Lung (tissue), 12 donors: ENCODE results near the gene HAUS1. TPM values are rescaled to one million over a fixed set of nuclear protein-coding genes. Genes with fewer than 3 reads are reported as not detected.

Source experiments
- ATAC-seq: fragments of 200-7000 bp; cut with Tn5 transposase; one replicate; pipeline ENCODE4 v1.9.1; 2020; ENCODE audit warnings: moderate number of reproducible peaks; ENCODE audit not compliant: insufficient read depth, low FRiP score
- DNase-seq, 3 donors: peaks; one replicate each; pipeline ENCODE4 v3.0.0-alpha.2; 2013 to 2017
- H3K27ac ChIP-seq, 2 donors: one replicate each; pipeline ENCODE4 v1.5.1; 2013; ENCODE audit warnings: mild to moderate bottlenecking in 2 of 2, moderate library complexity in 2 of 2, control low read depth in 1 of 2, inconsistent platforms in 1 of 2, low read depth in 1 of 2, low read length in 1 of 2
- H3K27me3 ChIP-seq, 3 donors: one replicate each; pipeline ENCODE4 v1.5.1; 2013; ENCODE audit warnings: low read length in 2 of 3; ENCODE audit not compliant: control insufficient read depth in 3 of 3, insufficient read depth in 3 of 3
- H3K36me3 ChIP-seq, 4 donors: one replicate each; pipeline ENCODE4 v1.5.1; 2013; ENCODE audit warnings: low read length in 4 of 4, mild to moderate bottlenecking in 1 of 4, moderate library complexity in 1 of 4; ENCODE audit not compliant: control insufficient read depth in 4 of 4, insufficient read depth in 4 of 4
- H3K4me1 ChIP-seq, 5 donors: one replicate each; pipeline ENCODE4 v1.5.1; 2013; ENCODE audit warnings: low read length in 5 of 5, mild to moderate bottlenecking in 2 of 5, moderate library complexity in 1 of 5; ENCODE audit not compliant: control insufficient read depth in 5 of 5, insufficient read depth in 5 of 5
- H3K4me3 ChIP-seq: one replicate; pipeline ENCODE4 v1.5.1; 2013; ENCODE audit warnings: mild to moderate bottlenecking, control low read depth, moderate library complexity
- H3K9ac ChIP-seq, 2 donors: one replicate each; pipeline ENCODE4 v1.5.1; 2013; ENCODE audit warnings: low read length in 2 of 2, control low read depth in 1 of 2; ENCODE audit not compliant: insufficient read depth in 1 of 2
- H3K9me3 ChIP-seq, 4 donors: one replicate each; pipeline ENCODE4 v1.5.1; 2013; ENCODE audit warnings: low read length in 3 of 4, mild to moderate bottlenecking in 1 of 4, moderate library complexity in 1 of 4; ENCODE audit not compliant: control insufficient read depth in 4 of 4, insufficient read depth in 3 of 4
- CTCF ChIP-seq: IDR thresholded peaks from 2 replicates; pipeline ENCODE4 v1.5.1; 2012; ENCODE audit warnings: mild to moderate bottlenecking; ENCODE audit errors: control extremely low read depth, extremely low read depth
- WGBS, 2 donors: extraction: QIAGEN DNeasy Blood & Tissue Kit; methylation state at CpG; one replicate each; pipeline ENCODE4 v1.1.7; 2013; 5-methylcytosine and 5-hydroxymethylcytosine counted together
- polyA plus RNA-seq, 2 donors: library from polyadenylated mRNA; stranded (reverse); fragments of 200-250 nt; gene quantifications; one replicate each; pipeline ENCODE4 v1.2.1, GENCODE V29; 2013
- total RNA-seq, 2 donors: library from RNA; depleted of rRNA in 1 of 2; stranded (reverse); fragments of >200 nt in 1 of 2; gene quantifications; one replicate each; pipeline ENCODE4 v1.2.1, GENCODE V29; 2014 to 2021
- donor health status: control.
- donor health status: control.
- donor health status: Bipolar disorder and iron deficiency.
- donor health status: healthy.
- donor health status: DM: yes; HTN: yes; CAD: no.

The HAUS1 gene
- total and polyA plus RNA-seq, 4 donors: 16.8 to 27.7 (median 20.4) TPM

GRCh38 chr18:46098616-46098933 is 5.6 kb upstream of the HAUS1 start:
- ATAC-seq (no peak), DNase-seq (no peak)
- Histone ChIP-seq H3K27ac (peak overlapping the region; percentile 67 to 75), H3K36me3 (peaks cover 0 to 13% (median 6%) of the 10 kb centered on the region in 4 donors), H3K4me3 (no peak overlapping the region), H3K4me1 (peaks cover 0 to 17% (median 0%) of the 10 kb centered on the region in 5 donors), H3K27me3 (no peaks in the 10 kb centered on the region), H3K9ac (no peak overlapping the region), H3K9me3 (no peaks in the 10 kb centered on the region)
- 21 to 28% methylated on average over 16 of the region's 16 CpGs for WGBS, 2 donors
- TF ChIP-seq CTCF: no peak

GRCh38 chr18:46099463-46099862 is 4.7 kb upstream of the HAUS1 start:
- TF ChIP-seq CTCF: no peak
- ATAC-seq (no peak), DNase-seq (no peak)
- Histone ChIP-seq H3K4me3 (no peak overlapping the region), H3K27ac (no peak overlapping the region), H3K27me3 (no peaks in the 10 kb centered on the region), H3K4me1 (peaks cover 0 to 21% (median 0%) of the 10 kb centered on the region in 5 donors), H3K9me3 (no peaks in the 10 kb centered on the region), H3K36me3 (peaks cover 0 to 11% (median 2%) of the 10 kb centered on the region in 4 donors), H3K9ac (no peak overlapping the region)
- WGBS, 2 donors: 94 to 99% methylated on average over 8 of the region's 8 CpGs

GRCh38 chr18:46109386-46109785 is 5.2 kb downstream of the HAUS1 start:
- WGBS, 2 donors: 94 to 95% methylated on average over 5 of the region's 5 CpGs
- Histone ChIP-seq H3K9me3 (no peaks in the 10 kb centered on the region), H3K9ac (no peak overlapping the region), H3K4me1 (peaks cover 0 to 6% (median 4%) of the 10 kb centered on the region in 5 donors), H3K27me3 (no peaks in the 10 kb centered on the region), H3K27ac (no peak overlapping the region), H3K36me3 (peaks cover 2 to 8% (median 4%) of the 10 kb centered on the region in 4 donors), H3K4me3 (no peak overlapping the region)
- DNase-seq (no peak), ATAC-seq (no peak)
- no peak for TF ChIP-seq CTCF

- WGBS, 2 donors: 94 to 98% methylated on average over 3 of the region's 3 CpGs
- no peak overlapping the region for H3K4me3 ChIP-seq
- H3K27ac ChIP-seq: no peak overlapping the region
- peaks cover 3 to 8% (median 4%) of the 10 kb centered on the region in 4 donors for H3K36me3 ChIP-seq
- DNase-seq (no peak), ATAC-seq (no peak)
- H3K9me3 ChIP-seq: no peaks in the 10 kb centered on the region
- no peak for TF ChIP-seq CTCF
- H3K27me3 ChIP-seq: no peaks in the 10 kb centered on the region
- no peak overlapping the region for H3K9ac ChIP-seq
- H3K4me1 ChIP-seq: peaks cover 0 to under 1% (median 0%) of the 10 kb centered on the region in 5 donors
Measured at GRCh38 chr18:46110406-46110805, 6.2 kb downstream of the HAUS1 start.
